GM23338 (cell line): ENCODE data around the gene PHF23. TPM values are rescaled to one million over a fixed set of nuclear protein-coding genes. Genes with fewer than 3 reads are reported as not detected.

Experiments used
- ATAC-seq: fragments of 200-7000 bp; cut with Tn5 transposase; 3 replicates; pipeline ENCODE4 v1.9.1; 2020
- DNase-seq: peaks from one replicate; pipeline ENCODE4 v3.0.0-alpha.2; 2015; ENCODE audit warnings: low spot score
- H2AFZ ChIP-seq: fragments of 200-600 bp; sonication (generic); 2 replicates; pipeline ENCODE4 v1.8.0; 2016; ENCODE audit warnings: antibody characterized with exemption, mild to moderate bottlenecking, moderate library complexity
- H3F3A ChIP-seq: fragments of 200-600 bp; sonication (generic); replicated peaks from 2 replicates; pipeline ENCODE4 v1.8.0; 2017; ENCODE audit warnings: antibody characterized with exemption, mixed run types, low read depth
- H3K27ac ChIP-seq: fragments of 200-600 bp; sonication (generic); 2 replicates; pipeline ENCODE4 v1.6.1; 2016; ENCODE audit warnings: low read depth
- H3K27me3 ChIP-seq: fragments of 200-600 bp; sonication (generic); 2 replicates; pipeline ENCODE4 v1.8.0; 2016; ENCODE audit warnings: mild to moderate bottlenecking, mixed run types, moderate library complexity; ENCODE audit not compliant: insufficient read depth
- H3K36me3 ChIP-seq: fragments of 200-600 bp; sonication (generic); 2 replicates; pipeline ENCODE4 v1.8.0; 2016; ENCODE audit warnings: mild to moderate bottlenecking; ENCODE audit not compliant: insufficient read depth
- H3K4me1 ChIP-seq: fragments of 200-600 bp; sonication (generic); 2 replicates; pipeline ENCODE4 v1.8.0; 2016; ENCODE audit warnings: mild to moderate bottlenecking, moderate library complexity; ENCODE audit not compliant: insufficient read depth
- H3K4me2 ChIP-seq: fragments of 200-600 bp; sonication (generic); 2 replicates; pipeline ENCODE4 v1.7.1; 2017; ENCODE audit warnings: mixed run types
- H3K4me3 ChIP-seq: fragments of 200-600 bp; sonication (generic); 2 replicates; pipeline ENCODE4 v1.6.1; 2016; ENCODE audit warnings: mixed run types
- H3K79me2 ChIP-seq: fragments of 200-600 bp; sonication (generic); replicated peaks from 2 replicates; pipeline ENCODE4 v1.8.0; 2017; ENCODE audit warnings: mild to moderate bottlenecking; ENCODE audit not compliant: insufficient read depth
- H3K9me2 ChIP-seq: fragments of 200-600 bp; sonication (generic); 2 replicates; pipeline ENCODE4 v1.8.0; 2017; ENCODE audit not compliant: insufficient read depth
- H4K20me1 ChIP-seq: fragments of 200-600 bp; sonication (generic); replicated peaks from 2 replicates; pipeline ENCODE4 v1.8.0; 2017; ENCODE audit warnings: mild to moderate bottlenecking; ENCODE audit not compliant: insufficient read depth
- H3K27ac Mint-ChIP-seq: 2 replicates; pipeline ENCODE4 v1.8.0; 2020; ENCODE audit warnings: inconsistent platforms, mild to moderate bottlenecking, moderate library complexity, mixed read lengths
- H3K27me3 Mint-ChIP-seq: 3 replicates; pipeline ENCODE4 v1.8.0; 2022; ENCODE audit warnings: low read depth, mild to moderate bottlenecking, moderate library complexity, mixed read lengths, inconsistent platforms; ENCODE audit not compliant: insufficient read depth, poor library complexity
- H3K36me3 Mint-ChIP-seq: 3 replicates; pipeline ENCODE4 v1.8.0; 2021; ENCODE audit warnings: low read depth, mild to moderate bottlenecking, inconsistent platforms, moderate library complexity, mixed read lengths
- H3K4me1 Mint-ChIP-seq: 3 replicates; pipeline ENCODE4 v1.8.0; 2020; ENCODE audit warnings: mild to moderate bottlenecking, inconsistent platforms, mixed read lengths
- H3K4me3 Mint-ChIP-seq: 3 replicates; pipeline ENCODE4 v1.8.0; 2021; ENCODE audit warnings: moderate library complexity, mild to moderate bottlenecking, inconsistent platforms, mixed read lengths
- H3K9me3 Mint-ChIP-seq: 3 replicates; pipeline ENCODE4 v1.8.0; 2020; ENCODE audit warnings: moderate library complexity, mild to moderate bottlenecking, inconsistent platforms, mixed read lengths
- CTCF ChIP-seq, 2 experiments: fragments of 200-600 bp in 1 of 2; sonication (generic) in 1 of 2; conservative IDR thresholded peaks; 2 replicates each; pipeline versions ENCODE4 v1.5.1 to v1.6.1; 2016 to 2017; ENCODE audit warnings: antibody characterized with exemption in 2 of 2, low read depth in 2 of 2, mild to moderate bottlenecking in 2 of 2, moderate library complexity in 1 of 2
- EZH2 ChIP-seq: fragments of 200-600 bp; sonication (generic); IDR thresholded peaks from one replicate; pipeline ENCODE4 v1.8.0; 2017; ENCODE audit warnings: antibody characterized with exemption, mild to moderate bottlenecking, low read depth; ENCODE audit not compliant: unreplicated experiment
- EZH2phosphoT487 ChIP-seq: fragments of 200-600 bp; sonication (generic); IDR thresholded peaks from one replicate; pipeline ENCODE4 v1.8.1; 2018; ENCODE audit warnings: antibody characterized with exemption; ENCODE audit not compliant: unreplicated experiment
- NANOG ChIP-seq: IDR thresholded peaks from 2 replicates; pipeline ENCODE4 v1.6.1; 2016; ENCODE audit warnings: antibody characterized with exemption, borderline replicate concordance
- POLR2AphosphoS5 ChIP-seq: IDR thresholded peaks from 2 replicates; pipeline ENCODE4 v1.6.1; 2016; ENCODE audit warnings: antibody characterized with exemption, low read depth
- STAT1 ChIP-seq: IDR thresholded peaks from one replicate; pipeline ENCODE4 v1.6.1; 2016; ENCODE audit warnings: antibody characterized with exemption; ENCODE audit not compliant: unreplicated experiment
- ZNF331 ChIP-seq: fragments of 250-450 bp; sonication (Bioruptor Pico); IDR thresholded peaks from 2 replicates; pipeline ENCODE4 v1.5.0; 2020; ENCODE audit warnings: low read depth, mild to moderate bottlenecking, moderate library complexity
- polyA plus RNA-seq: library from polyadenylated mRNA; unstranded; fragments of >200 nt; fragmentation: Nextera tagmentation; extraction: Ambion mirVana; gene quantifications from 2 replicates; pipeline ENCODE4 v1.2.1, GENCODE V29; 2016
- total RNA-seq: library from RNA; depleted of rRNA; stranded (reverse); fragments of >200 nt; shearing (Covaris generic); gene quantifications from 2 replicates; pipeline ENCODE4 v1.2.3, GENCODE V29; 2014

PHF23 gene
- total and polyA plus RNA-seq, 2 experiments from 2014 or later: 35.4 to 51.0 TPM

- Mint-ChIP-seq H3K4me3 (peak overlapping the region; percentile 91; the same call in 2 of the 3 replicates), H3K9me3 (no peaks in the 10 kb centered on the region; the same call in 2 of the 3 replicates), H3K27me3 (peaks cover 29% of the 10 kb centered on the region), H3K36me3 (peaks cover 60% of the 10 kb centered on the region), H3K4me1 (peaks cover 19% of the 10 kb centered on the region), H3K27ac (peak overlapping the region; percentile 67)
- TF ChIP-seq NANOG: no peak
- TF ChIP-seq POLR2AphosphoS5: peak; percentile 41; the same call in 1 of the 2 replicates
- TF ChIP-seq EZH2phosphoT487: no peak
- no peak for TF ChIP-seq STAT1
- peaks cover 20% of the 10 kb centered on the region; the same call in 1 of the 2 replicates for H4K20me1 ChIP-seq
- H3K9me2 ChIP-seq: no peaks in the 10 kb centered on the region
- H3F3A ChIP-seq: peaks cover 28% of the 10 kb centered on the region
- H3K27ac ChIP-seq: peak overlapping the region; percentile 66
- peaks cover 30% of the 10 kb centered on the region for H3K79me2 ChIP-seq
- no peak overlapping the region for H3K4me2 ChIP-seq
- no peaks in the 10 kb centered on the region for H3K27me3 ChIP-seq
- no peak for ATAC-seq
- H3K4me3 ChIP-seq: no peak overlapping the region
- H3K4me1 ChIP-seq: peaks cover 5% of the 10 kb centered on the region
- H2AFZ ChIP-seq: no peak overlapping the region
- DNase-seq: no peak
- H3K36me3 ChIP-seq: peaks cover 23% of the 10 kb centered on the region
These were observed 19.7 kb upstream of the PHF23 start for GRCh38 chr17:7258731-7259554.

GRCh38 chr17:7256766-7257456, 17.7 kb upstream of the PHF23 start:
- no peak overlapping the region for H2AFZ ChIP-seq
- DNase-seq (no peak), ATAC-seq (no peak)
- peaks cover 26% of the 10 kb centered on the region; the same call in 1 of the 2 replicates for H4K20me1 ChIP-seq
- no peak overlapping the region for H3K4me2 ChIP-seq
- Mint-ChIP-seq H3K36me3 (peaks cover 69% of the 10 kb centered on the region), H3K27ac (peak overlapping the region; percentile 72; the same call in 1 of the 2 replicates), H3K4me3 (no peak overlapping the region), H3K9me3 (no peaks in the 10 kb centered on the region; the same call in 2 of the 3 replicates), H3K27me3 (peaks cover 22% of the 10 kb centered on the region), H3K4me1 (peaks cover 24% of the 10 kb centered on the region)
- peaks cover 42% of the 10 kb centered on the region for H3K79me2 ChIP-seq
- H3F3A ChIP-seq: peaks cover 24% of the 10 kb centered on the region
- H3K27ac ChIP-seq: no peak overlapping the region
- H3K36me3 ChIP-seq: peaks cover 23% of the 10 kb centered on the region
- H3K9me2 ChIP-seq: no peaks in the 10 kb centered on the region
- no peak overlapping the region for H3K4me3 ChIP-seq
- TF ChIP-seq ZNF331: no peak
- no peak for TF ChIP-seq CTCF (conservative IDR thresholded peaks at IDR 0.05; ENCODE audit: low read depth in 2 of 2)
- TF ChIP-seq POLR2AphosphoS5: no peak
- no peak for TF ChIP-seq EZH2
- H3K27me3 ChIP-seq: no peaks in the 10 kb centered on the region
- H3K4me1 ChIP-seq: peaks cover 4% of the 10 kb centered on the region; the same call in 1 of the 2 replicates
